HG02840 (cell line): ENCODE results near the gene FBXL7.

Experiments
- ATAC-seq: cut with Tn5 transposase; IDR thresholded peaks from one replicate; pipeline ENCODE4 v1.9.1; 2021; ENCODE audit warnings: mild to moderate bottlenecking, moderate library complexity, moderate number of reproducible peaks; ENCODE audit not compliant: unreplicated experiment, low FRiP score

The FBXL7 gene

DNA sequence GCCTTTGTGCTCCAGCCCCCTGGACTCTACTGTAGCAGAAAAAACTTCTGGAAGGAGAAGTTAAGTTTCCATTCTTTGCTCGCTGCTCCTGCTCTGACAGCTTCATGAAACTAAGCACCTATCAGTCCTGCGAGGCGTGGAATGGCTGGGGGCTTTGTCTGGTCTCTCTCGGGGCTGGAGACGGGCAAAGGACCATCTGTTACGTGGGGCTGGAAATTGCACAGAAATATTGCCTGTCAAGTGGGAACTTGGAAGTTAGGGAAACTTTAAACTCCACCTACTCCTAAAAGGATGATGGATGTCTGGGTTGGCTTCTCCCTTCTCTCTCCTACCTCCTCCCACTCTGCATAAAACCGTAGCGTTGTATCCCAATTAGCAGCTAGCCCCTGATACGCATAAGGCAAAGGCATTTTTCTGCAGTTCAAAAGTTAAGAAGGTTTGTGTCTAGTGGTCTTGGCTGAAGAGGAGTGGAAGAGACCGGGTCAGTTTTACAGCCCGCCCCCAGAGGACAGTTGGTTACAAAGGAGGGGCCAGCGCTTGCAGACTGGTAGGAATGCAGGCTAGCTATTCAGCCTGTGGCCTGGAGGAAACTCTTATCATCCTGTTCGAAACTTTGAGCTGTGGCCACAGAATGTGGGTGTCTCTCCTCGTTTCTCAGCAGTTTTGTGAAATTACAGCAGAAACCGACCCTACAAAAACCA is 1.3 kb downstream of the FBXL7 start:
- no peak for ATAC-seq

DNA sequence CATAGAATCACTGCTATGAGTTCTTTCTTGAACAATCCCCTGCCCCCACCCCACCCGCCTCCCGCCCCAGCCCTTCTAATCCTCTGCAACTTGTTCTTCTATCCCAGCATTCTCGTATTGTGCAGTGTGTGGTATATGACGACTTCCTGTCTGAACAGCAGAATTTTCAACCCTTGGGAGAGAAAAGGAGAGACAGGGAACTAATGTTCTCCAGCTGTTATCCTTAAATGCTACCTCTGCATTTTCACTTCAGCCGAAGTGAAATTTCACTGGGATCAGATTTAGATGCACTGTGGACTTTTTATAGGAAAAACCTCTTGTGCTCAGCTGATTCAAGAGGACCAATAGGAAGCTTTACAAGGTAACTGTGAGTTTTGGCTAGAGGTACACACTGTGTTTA is 2.2 kb downstream of the FBXL7 start:
- no peak for ATAC-seq

DNA sequence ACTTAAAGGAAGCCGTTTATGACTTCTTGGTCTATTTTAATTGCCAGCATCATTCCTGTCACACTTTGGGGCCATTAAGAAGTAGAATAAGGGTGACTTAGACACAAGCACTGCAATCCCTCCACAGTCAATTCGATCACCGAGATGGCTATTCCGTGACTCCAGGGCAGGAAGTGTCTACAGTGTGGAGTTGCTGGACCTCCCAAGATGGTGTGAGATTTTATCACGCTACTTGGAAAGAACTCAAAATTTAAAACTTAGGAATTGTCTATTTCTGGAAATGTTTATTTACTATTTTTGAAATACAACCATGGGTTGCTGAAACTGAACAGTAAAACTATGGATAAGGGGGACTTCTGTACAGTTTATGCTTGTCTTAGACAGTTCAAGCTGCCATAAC is 6.2 kb downstream of the FBXL7 start:
- ATAC-seq = no peak

DNA sequence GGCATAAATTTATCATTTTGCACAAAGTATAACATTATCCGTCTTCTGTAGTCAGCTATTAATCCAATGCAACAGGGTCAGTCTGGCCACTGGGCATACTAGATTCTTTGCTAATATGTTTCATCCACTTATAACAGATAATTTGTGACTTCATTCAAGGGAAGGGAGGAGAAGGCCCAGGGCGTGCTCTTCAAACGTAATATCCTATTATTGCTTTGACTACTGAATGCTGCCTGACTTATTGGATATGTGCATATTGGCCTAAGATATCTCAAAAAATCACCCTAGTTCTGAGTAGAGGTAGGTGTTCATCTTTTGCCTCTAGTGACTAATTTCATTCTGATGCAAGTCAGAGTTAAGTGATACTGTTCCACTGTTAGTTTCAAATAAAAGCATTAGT is 6.9 kb downstream of the FBXL7 start:
- no peak for ATAC-seq

DNA sequence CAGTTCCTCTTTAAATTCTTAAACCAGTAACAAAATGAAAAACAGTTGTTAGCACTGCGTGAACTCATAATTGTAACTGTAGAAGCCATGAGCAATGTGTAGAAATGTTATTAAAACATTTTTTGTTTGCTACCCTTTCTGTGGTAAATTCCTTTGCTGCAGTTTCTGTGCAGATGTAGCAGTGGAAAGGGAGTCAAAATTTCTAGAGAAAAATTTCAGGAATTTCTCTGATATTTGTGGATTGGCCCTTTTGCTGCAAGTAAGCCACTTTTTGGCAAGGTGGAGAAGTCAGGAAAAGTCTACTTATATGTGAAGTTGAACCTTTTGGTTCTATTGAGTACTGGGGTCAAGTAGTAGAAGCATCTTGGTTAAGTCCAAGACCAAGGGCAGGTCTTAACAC is 10.1 kb downstream of the FBXL7 start:
- no peak for ATAC-seq

DNA sequence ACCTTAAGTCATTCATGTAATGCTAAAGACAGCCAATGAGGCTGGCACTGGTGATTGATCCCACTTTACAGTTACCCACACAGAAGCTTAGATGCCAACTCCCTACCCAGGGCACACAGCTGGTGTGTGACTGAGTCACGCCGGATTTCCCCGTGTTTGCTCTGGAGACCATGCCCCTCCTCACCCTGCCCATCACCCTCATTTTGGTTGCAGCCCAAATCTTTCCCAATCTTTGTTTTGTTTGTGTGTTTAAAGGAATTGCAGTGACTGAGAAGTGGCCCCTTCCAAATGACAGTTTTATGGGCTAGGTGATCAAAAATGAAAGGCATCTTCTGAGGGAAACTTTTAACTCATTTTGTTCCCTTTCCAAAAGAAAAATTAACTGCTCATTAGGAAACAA is 10.9 kb downstream of the FBXL7 start:
- ATAC-seq = no peak

DNA sequence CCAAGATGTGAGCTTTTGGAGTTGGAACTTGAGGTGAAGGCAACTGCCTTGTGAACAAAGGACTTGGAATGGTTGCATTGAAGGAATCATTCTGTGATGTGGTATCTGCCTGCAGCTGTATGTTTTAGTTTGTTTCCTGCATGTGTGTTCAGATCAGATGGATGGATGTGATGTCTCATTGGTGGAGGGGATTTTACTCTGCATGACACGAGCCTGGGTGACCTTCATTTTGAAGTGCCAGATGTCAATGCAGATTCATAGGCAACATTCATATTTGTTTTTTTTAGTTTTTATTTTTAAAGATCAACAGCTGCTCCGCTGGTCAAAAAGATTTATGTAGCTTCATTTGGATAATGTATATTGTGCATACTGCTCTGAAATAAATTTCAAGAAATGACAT is 13.5 kb downstream of the FBXL7 start:
- ATAC-seq = no peak

DNA sequence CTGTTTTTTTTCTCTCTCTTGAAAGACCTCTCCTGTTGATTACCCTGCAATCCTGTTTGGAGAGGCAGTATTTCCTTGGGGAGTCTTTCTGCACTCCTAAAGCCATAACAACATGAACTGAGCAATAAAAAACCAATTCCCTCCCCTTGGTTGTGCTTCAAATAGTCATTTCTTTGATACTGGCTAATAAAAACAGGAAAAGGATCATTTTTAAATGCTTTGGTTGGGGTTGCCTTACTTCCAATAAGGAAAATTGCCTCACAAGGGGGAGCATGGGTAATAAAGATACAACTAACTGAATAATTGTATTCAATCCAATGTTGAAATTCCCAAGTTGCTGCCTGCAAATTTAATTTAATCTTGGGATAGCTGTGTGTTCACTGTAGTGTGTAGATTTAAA is 13.9 kb downstream of the FBXL7 start:
- ATAC-seq = no peak

DNA sequence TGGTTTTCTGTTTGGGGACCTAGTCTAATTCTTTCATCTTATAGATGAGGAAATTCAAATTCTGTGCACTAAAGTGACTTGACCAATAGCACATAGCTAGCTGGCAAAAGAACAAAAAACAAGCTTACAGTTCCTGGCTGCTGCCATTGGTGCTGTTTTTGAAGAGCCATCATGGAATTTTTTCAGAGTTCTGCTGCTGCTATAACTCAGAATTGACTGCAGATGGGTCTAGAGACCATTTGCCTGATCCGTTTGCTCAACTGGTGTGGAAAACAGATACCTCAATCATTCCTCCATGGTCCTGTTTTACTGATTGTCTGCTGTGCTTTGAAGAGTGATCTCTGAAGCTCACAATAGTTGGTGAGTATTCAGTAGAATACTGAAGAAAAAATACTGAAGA is 15.2 kb downstream of the FBXL7 start:
- no peak for ATAC-seq

DNA sequence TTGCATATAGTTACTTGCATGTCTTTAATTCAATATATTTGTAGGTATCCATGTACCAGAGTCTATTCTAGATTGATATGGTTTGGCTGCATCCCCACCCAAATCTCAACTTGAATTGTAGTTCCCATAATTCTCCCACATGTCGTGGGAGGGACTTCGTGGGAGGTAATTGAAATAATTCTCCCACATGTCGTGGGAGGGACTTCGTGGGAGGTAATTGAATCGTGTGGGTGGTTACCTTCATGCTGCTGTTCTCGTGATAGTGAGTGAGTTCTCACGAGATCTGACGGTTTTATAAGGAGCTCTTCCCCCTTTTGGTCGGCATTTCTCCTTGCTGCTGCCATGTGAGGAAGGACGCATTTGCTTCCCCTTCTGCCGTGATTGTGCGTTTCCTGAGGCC is 16.5 kb downstream of the FBXL7 start:
- no peak for ATAC-seq

DNA sequence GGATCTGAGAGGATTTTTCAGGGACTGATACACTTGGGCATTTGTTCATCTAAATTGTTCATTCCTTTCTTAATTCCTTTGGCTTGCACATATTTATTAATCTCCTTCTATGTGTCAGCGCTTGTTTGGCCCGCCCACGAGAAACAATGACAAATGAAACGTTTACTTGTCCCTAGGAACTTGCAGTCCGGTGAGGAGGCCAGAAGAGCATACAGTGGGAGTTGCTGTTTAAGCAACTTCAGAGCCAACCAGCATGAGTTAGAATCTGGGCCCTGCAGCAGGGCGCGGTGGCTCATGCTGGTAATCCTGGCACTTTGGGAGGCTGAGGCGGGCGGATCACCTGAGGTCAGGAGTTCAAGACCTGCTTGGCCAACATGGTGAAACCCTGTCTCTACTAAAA is 18.8 kb downstream of the FBXL7 start:
- no peak for ATAC-seq

DNA sequence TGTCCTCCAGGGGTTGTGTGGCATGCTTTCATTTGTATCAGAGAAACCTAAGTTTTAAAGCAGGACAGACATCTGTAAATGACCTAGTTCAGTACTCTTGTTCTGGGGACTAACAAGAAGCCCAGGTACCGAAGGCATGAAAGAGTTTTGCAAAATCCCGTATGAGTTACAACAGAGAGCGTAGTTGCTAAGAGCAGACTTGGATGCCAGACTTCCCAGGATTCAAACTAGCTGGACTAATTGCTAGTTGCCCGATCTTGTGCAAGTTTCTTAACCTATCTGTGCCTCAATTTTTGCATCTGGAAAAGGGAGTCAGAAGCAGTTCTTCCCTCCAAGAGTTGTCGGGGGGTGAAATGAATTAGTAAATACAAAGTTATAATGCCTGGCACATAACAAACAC is 20.9 kb downstream of the FBXL7 start:
- ATAC-seq = no peak

DNA sequence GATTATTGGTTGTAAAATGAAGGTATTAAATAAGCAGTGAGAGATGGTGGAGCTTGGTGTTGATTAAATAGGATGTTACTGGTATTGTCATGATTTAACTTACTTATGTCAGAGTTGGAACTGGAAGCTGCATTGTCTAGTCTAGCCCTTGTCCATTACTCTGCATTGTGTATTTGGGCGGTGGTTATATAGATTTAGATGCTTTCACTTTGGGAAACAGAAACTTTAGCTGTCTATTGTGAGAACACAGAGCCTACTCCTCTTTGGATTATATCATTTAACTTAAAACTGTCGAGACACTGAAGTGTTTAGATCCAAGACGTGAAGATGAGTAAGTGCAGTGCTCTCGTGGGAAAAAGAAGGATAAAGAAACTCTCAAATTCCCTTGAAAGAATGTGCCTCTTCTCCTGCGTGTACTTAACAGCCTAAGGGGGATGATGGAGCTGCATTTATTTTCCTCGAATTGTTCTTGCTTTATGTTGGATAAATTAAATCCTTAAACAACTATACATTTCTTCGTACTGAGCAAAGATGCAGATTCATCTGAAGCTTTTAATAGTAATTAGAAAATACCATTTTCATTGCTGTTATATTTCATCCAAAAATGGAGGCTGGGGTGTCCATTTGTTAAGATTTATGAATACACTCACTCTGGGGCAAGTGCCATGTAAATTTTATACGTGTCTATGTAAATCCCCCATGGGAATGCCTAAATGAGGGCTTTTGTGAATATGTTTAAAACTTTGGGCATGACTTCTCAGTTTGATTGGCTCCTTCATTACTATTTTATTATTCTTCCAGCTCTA is 21.6 kb downstream of the FBXL7 start:
- ATAC-seq = no peak

DNA sequence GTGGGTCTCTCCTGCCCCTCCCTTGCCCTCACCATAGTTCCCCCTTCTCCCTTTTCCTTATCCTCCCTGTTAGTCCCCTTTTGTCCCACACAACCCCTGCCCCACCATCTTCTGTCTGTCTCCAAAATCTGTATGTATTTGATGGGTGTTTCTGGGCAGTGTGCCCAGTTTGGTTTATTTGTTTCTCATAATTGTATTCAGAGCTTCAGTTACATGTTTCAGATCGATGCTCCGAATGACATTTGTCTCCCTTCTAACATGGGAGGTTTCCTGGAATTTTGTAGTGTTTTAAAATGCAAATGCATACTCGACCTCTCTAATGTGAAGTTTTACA is 22.2 kb downstream of the FBXL7 start:
- ATAC-seq = no peak

DNA sequence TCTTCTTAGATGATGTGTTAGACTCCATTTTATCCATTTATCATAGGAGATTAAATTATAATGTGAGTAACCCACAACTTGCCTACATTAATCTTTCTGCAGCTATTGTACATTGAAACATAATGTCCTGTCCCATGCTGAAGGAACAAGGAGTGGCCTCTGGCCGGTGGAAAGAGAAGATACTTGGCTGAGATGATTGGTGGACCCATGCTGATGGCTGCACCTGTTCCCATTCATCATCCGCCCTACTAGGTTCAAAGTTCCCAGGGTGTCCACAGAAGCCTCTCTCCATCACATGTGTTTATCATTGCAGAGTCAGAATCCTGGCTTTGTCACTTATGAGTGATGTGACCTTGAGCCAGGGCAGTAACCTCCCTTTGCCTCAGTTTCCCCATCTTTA is 24.7 kb downstream of the FBXL7 start:
- ATAC-seq = no peak

DNA sequence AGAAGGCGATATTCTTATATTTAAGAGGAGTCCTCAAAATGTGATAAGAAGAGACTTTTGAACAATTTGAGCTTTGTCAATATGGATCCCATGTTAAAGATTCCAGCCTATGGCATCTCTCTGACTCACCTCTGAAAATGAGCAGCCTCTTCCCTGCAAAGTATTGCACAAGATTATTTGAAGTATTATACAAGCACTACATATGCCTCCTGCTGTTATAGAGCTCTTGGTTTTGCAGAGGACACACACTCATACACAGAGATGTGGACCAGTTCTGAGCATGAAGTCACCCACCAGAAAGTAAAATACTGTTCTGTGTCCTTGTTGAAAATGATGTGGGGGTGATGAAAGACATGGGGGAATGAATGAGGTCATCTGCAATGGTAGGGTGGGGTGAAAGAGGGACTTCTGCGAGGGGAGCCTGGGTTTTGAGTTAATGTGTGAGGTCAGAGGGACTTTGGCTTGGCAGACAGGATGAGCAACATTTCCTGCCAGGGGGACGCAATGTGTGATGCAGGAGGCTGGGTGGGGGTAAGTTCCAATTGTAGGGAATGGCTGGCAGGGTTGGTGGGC is 25.8 kb downstream of the FBXL7 start:
- no peak for ATAC-seq

DNA sequence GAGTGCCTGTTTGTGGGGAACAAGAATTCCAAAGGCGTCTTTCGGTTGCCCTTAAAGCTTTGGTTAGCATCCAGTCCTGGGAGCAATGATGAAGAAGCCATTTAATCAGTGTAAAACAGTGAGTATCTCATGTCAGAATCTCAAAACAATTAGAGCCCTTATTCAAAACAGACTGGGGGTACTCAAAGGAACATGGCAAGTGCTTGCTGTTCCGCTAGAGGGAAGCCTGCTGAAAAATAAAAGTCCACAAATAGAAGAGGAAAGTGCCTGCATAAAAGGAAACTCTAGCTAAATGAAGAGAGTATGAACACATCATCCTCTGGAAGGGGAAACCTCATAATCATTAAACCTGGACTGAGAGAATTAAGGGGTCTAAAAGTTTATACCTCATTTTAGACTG is 26.4 kb downstream of the FBXL7 start:
- ATAC-seq = no peak

DNA sequence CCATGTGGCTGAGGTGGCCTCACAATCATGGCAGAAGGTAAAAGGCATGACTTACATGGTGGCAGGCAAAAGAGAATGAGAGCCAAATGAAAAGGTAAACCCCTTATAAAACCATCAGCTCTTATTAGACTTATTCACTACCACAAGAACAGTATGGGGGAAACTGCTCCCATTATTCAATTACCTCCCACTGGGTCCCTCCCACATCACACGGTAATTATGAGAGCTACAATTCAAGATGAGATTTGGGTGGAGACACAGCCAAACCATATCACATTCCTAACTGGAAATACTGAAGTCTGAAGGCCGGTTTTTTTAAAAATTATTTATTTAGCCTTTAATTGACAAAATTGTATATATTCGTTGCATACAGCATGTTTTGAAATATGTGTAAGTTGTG is 28.5 kb downstream of the FBXL7 start:
- ATAC-seq = no peak

DNA sequence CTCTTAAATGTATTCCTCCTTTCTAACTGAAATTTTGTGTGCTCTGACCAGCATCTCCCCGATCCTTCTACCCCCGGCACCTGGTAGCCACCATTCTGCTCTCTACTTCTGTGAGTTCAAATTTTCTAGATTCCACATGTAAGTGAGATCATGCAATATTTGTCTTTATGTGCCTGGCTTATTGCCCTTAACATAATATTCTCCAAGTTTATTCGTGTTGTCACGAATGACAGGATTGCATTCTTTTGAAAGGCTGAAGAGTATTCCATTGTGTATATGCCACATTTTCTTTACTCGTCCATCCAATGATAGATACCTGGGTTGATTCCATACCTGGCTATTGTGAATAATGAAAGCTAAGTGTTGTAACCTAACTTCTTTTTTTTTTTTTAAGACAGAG is 29.0 kb downstream of the FBXL7 start:
- ATAC-seq = no peak

DNA sequence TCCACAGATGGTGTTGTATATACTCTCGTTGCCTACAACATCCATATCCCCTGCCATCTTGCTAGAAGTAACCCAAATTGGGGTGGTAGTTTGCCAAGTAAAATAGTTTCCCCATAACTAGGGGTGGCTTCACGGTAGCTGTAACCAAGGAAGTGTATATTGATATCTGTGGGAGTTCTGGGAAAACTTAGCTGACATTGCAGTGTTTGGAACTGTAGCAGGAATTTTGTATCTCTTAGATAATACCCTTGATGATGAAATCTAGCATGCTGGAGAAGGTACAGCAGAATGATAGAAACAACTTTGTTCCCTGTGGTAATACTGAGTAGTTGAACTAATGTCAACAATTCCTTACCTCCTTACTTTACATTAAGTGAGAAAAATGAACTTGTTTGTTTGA is 29.8 kb downstream of the FBXL7 start:
- ATAC-seq = no peak

DNA sequence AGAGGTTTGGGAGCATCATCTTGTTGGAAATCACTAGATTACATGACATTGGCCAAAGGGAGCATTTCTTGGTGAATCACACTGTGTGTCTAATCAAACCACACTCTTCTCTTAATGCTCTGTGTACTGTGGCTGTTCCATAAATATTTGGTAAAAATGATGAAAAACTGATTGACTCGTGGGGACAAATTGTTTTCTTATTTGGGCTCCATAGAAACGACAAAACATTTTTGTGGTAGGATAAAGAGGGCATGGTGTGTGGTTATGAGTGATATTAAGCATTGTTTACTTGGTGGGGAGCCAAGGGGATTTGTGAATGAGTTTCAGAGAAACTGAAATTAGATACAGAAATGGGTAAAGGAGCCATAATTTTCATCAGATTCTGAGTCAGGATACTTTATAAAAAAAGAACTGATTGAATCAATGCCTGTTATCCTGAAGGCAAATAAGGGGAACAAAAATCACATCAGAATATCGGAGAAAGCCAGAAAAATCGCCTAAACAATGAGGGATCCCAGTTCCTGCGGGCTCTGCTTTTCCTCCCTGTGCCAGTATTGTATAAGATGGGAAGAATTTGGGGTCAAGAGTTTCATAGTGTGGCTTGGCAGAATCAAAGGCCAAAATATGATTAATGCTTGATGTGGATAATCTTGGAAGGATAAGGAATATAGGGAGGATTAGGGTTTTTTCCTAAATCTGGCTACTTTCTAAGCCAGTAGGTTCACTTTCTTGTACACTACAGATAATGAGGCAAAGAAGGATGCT is 33.3 kb downstream of the FBXL7 start:
- no peak for ATAC-seq
